Measurements from ENCODE around the gene TTC8.

Gene TTC8

GRCh38 chr14:88895116-88895515 lies 70.7 kb downstream of the TTC8 start:
- no peak for DNase-seq
- TF ChIP-seq CTCF (IDR thresholded peaks at IDR 0.05; ENCODE audit: low read depth, low read length) = no peak
- Histone ChIP-seq H3K9me3 (0 out of 2 replicates have a peak, but pooled peaks cover 3% of the 10 kb centered on the region), H3K27me3 (no peaks in the 10 kb centered on the region), H3K36me3 (no peaks in the 10 kb centered on the region), H3K4me1 (peaks cover 4% of the 10 kb centered on the region), H3K4me3 (ENCODE audit: low read depth, low read length) (no peak overlapping the region)

- H3K27me3 ChIP-seq = no peaks in the 10 kb centered on the region
- no peak for TF ChIP-seq CTCF (IDR thresholded peaks at IDR 0.05; ENCODE audit: low read depth, low read length)
- H3K4me3 ChIP-seq (ENCODE audit: low read depth, low read length) = no peak overlapping the region
- DNase-seq = peak; percentile 58
- H3K9me3 ChIP-seq = no peaks in the 10 kb centered on the region
- no peaks in the 10 kb centered on the region for H3K36me3 ChIP-seq
- H3K4me1 ChIP-seq = peaks cover 49% of the 10 kb centered on the region
Measured at GRCh38 chr14:88901189-88901588, 76.7 kb downstream of the TTC8 start.

GRCh38 chr14:88901991-88902390 lies 77.5 kb downstream of the TTC8 start:
- Histone ChIP-seq H3K4me3 (ENCODE audit: low read depth, low read length) (no peak overlapping the region), H3K4me1 (peaks cover 49% of the 10 kb centered on the region), H3K27me3 (no peaks in the 10 kb centered on the region), H3K36me3 (no peaks in the 10 kb centered on the region), H3K9me3 (no peaks in the 10 kb centered on the region)
- TF ChIP-seq CTCF (IDR thresholded peaks at IDR 0.05; ENCODE audit: low read depth, low read length) = no peak
- DNase-seq = no peak

- no peak for TF ChIP-seq CTCF (IDR thresholded peaks at IDR 0.05; ENCODE audit: low read depth, low read length)
- Histone ChIP-seq H3K4me1 (peaks cover 49% of the 10 kb centered on the region), H3K9me3 (no peaks in the 10 kb centered on the region), H3K36me3 (no peaks in the 10 kb centered on the region), H3K27me3 (no peaks in the 10 kb centered on the region), H3K4me3 (ENCODE audit: low read depth, low read length) (no peak overlapping the region)
- no peak for DNase-seq
Measured at GRCh38 chr14:88902850-88903249, 78.4 kb downstream of the TTC8 start.

GRCh38 chr14:88904206-88904647 lies 79.8 kb downstream of the TTC8 start:
- no peaks in the 10 kb centered on the region; the same call in 1 of the 2 replicates for H3K36me3 ChIP-seq
- peaks cover 49% of the 10 kb centered on the region for H3K4me1 ChIP-seq
- no peak for DNase-seq
- H3K9me3 ChIP-seq = no peaks in the 10 kb centered on the region
- no peak overlapping the region for H3K4me3 ChIP-seq (ENCODE audit: low read depth, low read length)
- H3K27me3 ChIP-seq = no peaks in the 10 kb centered on the region
- TF ChIP-seq CTCF (IDR thresholded peaks at IDR 0.05; ENCODE audit: low read depth, low read length) = no peak

GRCh38 chr14:88904864-88905263 lies 80.4 kb downstream of the TTC8 start:
- H3K9me3 ChIP-seq = no peaks in the 10 kb centered on the region
- no peak for TF ChIP-seq CTCF (IDR thresholded peaks at IDR 0.05; ENCODE audit: low read depth, low read length)
- H3K27me3 ChIP-seq = no peaks in the 10 kb centered on the region
- H3K36me3 ChIP-seq = no peaks in the 10 kb centered on the region; the same call in 1 of the 2 replicates
- DNase-seq = peak; percentile 36
- H3K4me1 ChIP-seq = peaks cover 47% of the 10 kb centered on the region
- H3K4me3 ChIP-seq (ENCODE audit: low read depth, low read length) = no peak overlapping the region
